GF-D8 (cell line): ENCODE data around the gene SPTBN2.
"Not testable (repeated sequence)": the region's sequence is repeated elsewhere in the genome, so short reads cannot be mapped to it uniquely, and the experiment has no call there.

ENCODE experiments used
- DNase-seq: peaks from one replicate; lab custom pipeline; 2025; lab: John Stamatoyannopoulos, UW

The SPTBN2 gene

GRCh38 chr11:66724167-66724566 lies 4.8 kb downstream of the SPTBN2 start:
- DNase-seq = not testable (repeated sequence)

- DNase-seq = no peak
Observed at GRCh38 chr11:66723693-66724092, 5.3 kb downstream of the SPTBN2 start.

GRCh38 chr11:66722745-66723651 lies 6.0 kb downstream of the SPTBN2 start:
- no peak for DNase-seq

GRCh38 chr11:66721939-66722338 lies 7.1 kb downstream of the SPTBN2 start:
- DNase-seq = no peak

- no peak for DNase-seq
Observed at GRCh38 chr11:66720899-66721470, 8.0 kb downstream of the SPTBN2 start.

- no peak for DNase-seq
Observed at GRCh38 chr11:66720223-66720898, 8.7 kb downstream of the SPTBN2 start.

GRCh38 chr11:66719111-66719872 lies 9.7 kb downstream of the SPTBN2 start:
- DNase-seq = no peak

- DNase-seq = no peak
Observed at GRCh38 chr11:66718320-66718971, 10.6 kb downstream of the SPTBN2 start.

- DNase-seq = no peak
Observed at GRCh38 chr11:66717925-66718319, 11.1 kb downstream of the SPTBN2 start.

GRCh38 chr11:66716996-66717395 lies 12.0 kb downstream of the SPTBN2 start:
- no peak for DNase-seq

- no peak for DNase-seq
Observed at GRCh38 chr11:66715346-66716085, 13.5 kb downstream of the SPTBN2 start.

- DNase-seq = no peak
Observed at GRCh38 chr11:66713746-66714480, 15.1 kb downstream of the SPTBN2 start.

- DNase-seq = no peak
Observed at GRCh38 chr11:66710384-66710930, 18.6 kb downstream of the SPTBN2 start.

GRCh38 chr11:66708701-66709100 lies 20.3 kb downstream of the SPTBN2 start:
- DNase-seq = no peak

- no peak for DNase-seq
Observed at GRCh38 chr11:66708094-66708493, 20.9 kb downstream of the SPTBN2 start.

GRCh38 chr11:66707486-66707885 lies 21.5 kb downstream of the SPTBN2 start:
- no peak for DNase-seq

GRCh38 chr11:66706989-66707388 lies 22.0 kb downstream of the SPTBN2 start:
- no peak for DNase-seq

- no peak for DNase-seq
Observed at GRCh38 chr11:66705587-66706335, 23.3 kb downstream of the SPTBN2 start.

GRCh38 chr11:66704659-66705360 lies 24.2 kb downstream of the SPTBN2 start:
- DNase-seq = no peak
